ENCODE measurements around the gene FBXO31. TPM values are rescaled to one million over a fixed set of nuclear protein-coding genes. Genes with fewer than 3 reads are reported as not detected.

Gene FBXO31
- total and polyA plus RNA-seq, 5 donors from 2014 or later: 18.8 to 35.5 (median 27.8) TPM

DNA sequence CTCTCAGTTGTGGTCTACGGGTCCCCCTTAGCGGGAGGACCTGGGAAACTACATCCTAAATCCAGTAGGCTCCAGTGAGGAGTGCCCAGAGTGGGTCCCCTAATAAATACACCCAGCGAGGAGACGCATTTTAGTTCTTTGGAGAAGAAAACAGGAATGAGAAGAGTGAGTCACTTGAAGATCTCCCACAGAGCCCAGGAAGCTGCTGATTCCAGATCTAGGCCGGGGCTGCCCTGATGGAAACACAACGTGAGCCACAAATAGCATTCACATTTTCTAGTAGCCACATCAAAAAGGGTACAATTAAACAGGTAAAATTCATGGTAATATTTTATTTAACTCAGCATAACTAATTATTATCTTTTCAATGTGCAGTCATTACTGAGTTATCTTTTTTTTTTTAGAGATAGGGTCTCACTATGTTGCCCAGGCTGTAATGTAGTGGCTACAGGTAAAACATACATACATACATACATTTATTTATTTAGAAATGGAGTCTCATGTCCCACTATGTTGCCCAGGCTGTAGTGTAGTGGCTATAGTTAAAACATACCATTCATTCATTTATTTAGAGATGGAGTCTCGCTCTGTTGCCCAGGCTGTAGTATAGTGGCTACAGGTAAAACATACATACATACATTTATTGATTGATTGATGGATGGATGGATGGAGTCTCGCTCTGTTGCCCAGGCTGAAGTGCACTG, 21.5 kb downstream of the FBXO31 start:
- H3K27me3 Mint-ChIP-seq: no peaks in the 10 kb centered on the region
- Histone ChIP-seq H3K27ac (ENCODE audit: insufficient read depth, low read length, poor library complexity, severe bottlenecking) (no peak overlapping the region), H3K36me3 (ENCODE audit: control insufficient read depth, insufficient read depth, low read length) (peaks cover 56% of the 10 kb centered on the region), H3K27me3 (ENCODE audit: control insufficient read depth, insufficient read depth, low read length) (no peaks in the 10 kb centered on the region), H3K4me3 (ENCODE audit: low read depth, low read length) (no peak overlapping the region), H3K4me1 (ENCODE audit: control insufficient read depth, insufficient read depth, low read length, poor library complexity, severe bottlenecking) (peaks cover 3% of the 10 kb centered on the region), H3K9me3 (ENCODE audit: control insufficient read depth in 2 of 2, low read length in 2 of 2) (no peaks in the 10 kb centered on the region)
- H3K27ac Mint-ChIP-seq: no peak overlapping the region
- H3K4me1 Mint-ChIP-seq: peaks cover 8 to 43% (median 26%) of the 10 kb centered on the region in 4 donors
- H3K9me3 Mint-ChIP-seq: no peaks in the 10 kb centered on the region
- peaks cover 26% of the 10 kb centered on the region for H3K36me3 Mint-ChIP-seq
- no peak overlapping the region for H3K4me3 Mint-ChIP-seq
- DNase-seq: no peak
- no peak for ATAC-seq (ENCODE audit: low read depth in 2 of 2)

- ATAC-seq (ENCODE audit: low read depth in 2 of 2) (no peak), DNase-seq (no peak)
- Histone ChIP-seq H3K4me1 (ENCODE audit: control insufficient read depth, insufficient read depth, low read length, poor library complexity, severe bottlenecking) (peaks cover 2% of the 10 kb centered on the region), H3K4me3 (ENCODE audit: low read depth, low read length) (no peak overlapping the region), H3K27ac (ENCODE audit: insufficient read depth, low read length, poor library complexity, severe bottlenecking) (no peak overlapping the region), H3K27me3 (ENCODE audit: control insufficient read depth, insufficient read depth, low read length) (no peaks in the 10 kb centered on the region), H3K36me3 (ENCODE audit: control insufficient read depth, insufficient read depth, low read length) (peaks cover 56% of the 10 kb centered on the region), H3K9me3 (ENCODE audit: control insufficient read depth in 2 of 2, low read length in 2 of 2) (no peaks in the 10 kb centered on the region)
- H3K27me3 Mint-ChIP-seq: no peaks in the 10 kb centered on the region
- peaks cover 26% of the 10 kb centered on the region for H3K36me3 Mint-ChIP-seq
- no peak overlapping the region for H3K4me3 Mint-ChIP-seq
- H3K4me1 Mint-ChIP-seq: peaks cover 8 to 38% (median 23%) of the 10 kb centered on the region in 4 donors
- peak overlapping the region in 1 of 3 donors; percentile 54 for H3K27ac Mint-ChIP-seq
- no peaks in the 10 kb centered on the region for H3K9me3 Mint-ChIP-seq
These were observed 22.5 kb downstream of the FBXO31 start for GRCh38 chr16:87360862-87361610.

DNA sequence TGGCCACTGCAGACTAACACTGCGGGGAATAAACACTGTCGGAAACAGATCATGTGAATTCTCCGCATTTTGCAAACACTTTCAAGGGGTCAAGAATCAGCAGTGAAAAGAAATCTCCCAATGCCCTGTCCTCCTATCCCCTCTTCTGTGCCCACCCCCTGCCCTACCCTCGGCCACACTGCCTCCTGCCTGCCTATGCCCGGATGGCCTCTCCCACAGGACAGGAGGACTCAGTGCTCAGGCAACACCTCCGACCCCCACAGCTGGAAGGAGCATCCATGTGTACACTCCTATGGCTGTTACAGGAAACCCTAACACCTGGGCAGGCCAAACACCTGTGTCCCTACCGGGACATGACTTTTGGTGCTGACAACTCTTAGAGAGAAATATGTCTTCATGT, 24.5 kb downstream of the FBXO31 start:
- Histone ChIP-seq H3K27ac (ENCODE audit: insufficient read depth, low read length, poor library complexity, severe bottlenecking) (no peak overlapping the region), H3K4me3 (ENCODE audit: low read depth, low read length) (no peak overlapping the region), H3K36me3 (ENCODE audit: control insufficient read depth, insufficient read depth, low read length) (peaks cover 51% of the 10 kb centered on the region), H3K27me3 (ENCODE audit: control insufficient read depth, insufficient read depth, low read length) (no peaks in the 10 kb centered on the region), H3K4me1 (ENCODE audit: control insufficient read depth, insufficient read depth, low read length, poor library complexity, severe bottlenecking) (no peaks in the 10 kb centered on the region), H3K9me3 (ENCODE audit: control insufficient read depth in 2 of 2, low read length in 2 of 2) (no peaks in the 10 kb centered on the region)
- ATAC-seq (ENCODE audit: low read depth in 2 of 2) (no peak), DNase-seq (no peak)
- no peak overlapping the region for H3K4me3 Mint-ChIP-seq
- H3K4me1 Mint-ChIP-seq: peaks cover 0 to 22% (median 14%) of the 10 kb centered on the region in 4 donors
- H3K36me3 Mint-ChIP-seq: peaks cover 27% of the 10 kb centered on the region
- peak overlapping the region in 2 of 3 donors; percentile 56 to 83 for H3K27ac Mint-ChIP-seq
- H3K27me3 Mint-ChIP-seq: no peaks in the 10 kb centered on the region
- H3K9me3 Mint-ChIP-seq: no peaks in the 10 kb centered on the region

DNA sequence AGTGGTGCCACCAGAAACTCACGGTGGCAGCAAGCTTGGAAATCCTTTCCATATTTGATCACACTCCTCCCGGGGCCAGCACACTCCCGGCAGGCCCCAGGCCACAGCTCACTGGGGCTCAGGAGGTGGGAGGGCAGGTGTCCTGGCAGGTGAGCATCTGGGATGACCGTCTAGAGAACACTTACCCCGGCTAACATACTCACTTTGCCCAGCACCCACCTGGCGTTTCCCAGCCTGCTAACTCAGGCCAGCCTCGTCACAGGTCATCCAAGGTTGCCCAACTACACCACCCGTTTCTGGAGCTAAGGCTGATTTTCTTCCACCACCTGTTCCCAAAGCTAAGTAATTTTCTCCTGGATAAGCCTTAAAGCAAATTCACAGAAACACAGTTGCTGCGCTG, 24.9 kb downstream of the FBXO31 start:
- Histone ChIP-seq H3K4me3 (ENCODE audit: low read depth, low read length) (no peak overlapping the region), H3K27ac (ENCODE audit: insufficient read depth, low read length, poor library complexity, severe bottlenecking) (no peak overlapping the region), H3K27me3 (ENCODE audit: control insufficient read depth, insufficient read depth, low read length) (no peaks in the 10 kb centered on the region), H3K4me1 (ENCODE audit: control insufficient read depth, insufficient read depth, low read length, poor library complexity, severe bottlenecking) (no peaks in the 10 kb centered on the region), H3K36me3 (ENCODE audit: control insufficient read depth, insufficient read depth, low read length) (peaks cover 47% of the 10 kb centered on the region), H3K9me3 (ENCODE audit: control insufficient read depth in 2 of 2, low read length in 2 of 2) (no peaks in the 10 kb centered on the region)
- peaks cover 25% of the 10 kb centered on the region for H3K36me3 Mint-ChIP-seq
- H3K27me3 Mint-ChIP-seq: no peaks in the 10 kb centered on the region
- no peak for DNase-seq
- no peak for ATAC-seq (ENCODE audit: low read depth in 2 of 2)
- H3K27ac Mint-ChIP-seq: no peak overlapping the region
- H3K9me3 Mint-ChIP-seq: no peaks in the 10 kb centered on the region
- H3K4me3 Mint-ChIP-seq: no peak overlapping the region
- peaks cover 0 to 19% (median 14%) of the 10 kb centered on the region in 4 donors for H3K4me1 Mint-ChIP-seq

GRCh38 chr16:87358250-87358649, 25.3 kb downstream of the FBXO31 start:
- peak overlapping the region in 1 of 3 donors; percentile 26 for H3K27ac Mint-ChIP-seq
- Histone ChIP-seq H3K4me3 (ENCODE audit: low read depth, low read length) (no peak overlapping the region), H3K27me3 (ENCODE audit: control insufficient read depth, insufficient read depth, low read length) (no peaks in the 10 kb centered on the region), H3K9me3 (ENCODE audit: control insufficient read depth in 2 of 2, low read length in 2 of 2) (no peaks in the 10 kb centered on the region), H3K4me1 (ENCODE audit: control insufficient read depth, insufficient read depth, low read length, poor library complexity, severe bottlenecking) (no peaks in the 10 kb centered on the region), H3K27ac (ENCODE audit: insufficient read depth, low read length, poor library complexity, severe bottlenecking) (no peak overlapping the region), H3K36me3 (ENCODE audit: control insufficient read depth, insufficient read depth, low read length) (peaks cover 47% of the 10 kb centered on the region)
- no peak overlapping the region for H3K4me3 Mint-ChIP-seq
- H3K9me3 Mint-ChIP-seq: no peaks in the 10 kb centered on the region
- H3K4me1 Mint-ChIP-seq: peaks cover 0 to 17% (median 10%) of the 10 kb centered on the region in 4 donors
- no peak for DNase-seq
- ATAC-seq (ENCODE audit: low read depth in 2 of 2): no peak
- peaks cover 20% of the 10 kb centered on the region for H3K36me3 Mint-ChIP-seq
- H3K27me3 Mint-ChIP-seq: no peaks in the 10 kb centered on the region

GRCh38 chr16:87356491-87356853, 27.1 kb downstream of the FBXO31 start:
- peaks cover 20% of the 10 kb centered on the region for H3K36me3 Mint-ChIP-seq
- Histone ChIP-seq H3K36me3 (ENCODE audit: control insufficient read depth, insufficient read depth, low read length) (peaks cover 40% of the 10 kb centered on the region), H3K4me1 (ENCODE audit: control insufficient read depth, insufficient read depth, low read length, poor library complexity, severe bottlenecking) (no peaks in the 10 kb centered on the region), H3K4me3 (ENCODE audit: low read depth, low read length) (no peak overlapping the region), H3K9me3 (ENCODE audit: control insufficient read depth in 2 of 2, low read length in 2 of 2) (no peaks in the 10 kb centered on the region), H3K27me3 (ENCODE audit: control insufficient read depth, insufficient read depth, low read length) (no peaks in the 10 kb centered on the region), H3K27ac (ENCODE audit: insufficient read depth, low read length, poor library complexity, severe bottlenecking) (no peak overlapping the region)
- H3K27ac Mint-ChIP-seq: peak overlapping the region in 1 of 3 donors; percentile 65
- peaks cover 0 to 23% (median 9%) of the 10 kb centered on the region in 4 donors for H3K4me1 Mint-ChIP-seq
- no peaks in the 10 kb centered on the region for H3K9me3 Mint-ChIP-seq
- H3K27me3 Mint-ChIP-seq: no peaks in the 10 kb centered on the region
- ATAC-seq (ENCODE audit: low read depth in 2 of 2): no peak
- no peak overlapping the region for H3K4me3 Mint-ChIP-seq
- DNase-seq: no peak

DNA sequence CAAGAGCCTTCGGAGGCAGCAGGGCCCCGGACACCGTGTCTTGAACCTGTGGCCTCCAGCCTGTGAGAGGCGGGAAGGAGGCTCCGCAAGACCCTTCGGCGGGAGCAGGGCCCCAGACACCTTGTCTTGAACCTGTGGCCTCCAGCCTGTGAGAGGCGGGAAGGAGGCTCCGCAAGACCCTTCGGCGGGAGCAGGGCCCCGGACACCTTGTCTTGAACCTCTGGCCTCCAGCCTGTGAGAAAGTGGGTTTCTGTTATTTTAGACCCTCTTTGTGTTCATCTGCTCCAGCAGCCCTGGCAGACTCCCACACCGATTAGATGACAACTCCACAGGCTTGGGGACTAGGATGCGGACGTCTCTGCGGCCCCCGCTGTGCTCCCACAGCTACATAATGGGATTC, 30.0 kb downstream of the FBXO31 start:
- no peak for DNase-seq
- no peaks in the 10 kb centered on the region for H3K27me3 Mint-ChIP-seq
- no peaks in the 10 kb centered on the region for H3K4me1 ChIP-seq (ENCODE audit: control insufficient read depth, insufficient read depth, low read length, poor library complexity, severe bottlenecking)
- no peaks in the 10 kb centered on the region for H3K9me3 ChIP-seq (ENCODE audit: control insufficient read depth in 2 of 2, low read length in 2 of 2)
- H3K4me3 ChIP-seq (ENCODE audit: low read depth, low read length): no peak overlapping the region
- H3K36me3 Mint-ChIP-seq: peaks cover 24% of the 10 kb centered on the region
- ATAC-seq (ENCODE audit: low read depth in 2 of 2): no peak
- H3K36me3 ChIP-seq (ENCODE audit: control insufficient read depth, insufficient read depth, low read length): peaks cover 21% of the 10 kb centered on the region
- no peak overlapping the region for H3K27ac Mint-ChIP-seq
- peaks cover 0 to 14% (median 4%) of the 10 kb centered on the region in 4 donors for H3K4me1 Mint-ChIP-seq
- no peaks in the 10 kb centered on the region for H3K9me3 Mint-ChIP-seq
- H3K4me3 Mint-ChIP-seq: no peak overlapping the region
- no peak overlapping the region for H3K27ac ChIP-seq (ENCODE audit: insufficient read depth, low read length, poor library complexity, severe bottlenecking)
- no peaks in the 10 kb centered on the region for H3K27me3 ChIP-seq (ENCODE audit: control insufficient read depth, insufficient read depth, low read length)

Measured in CD4-positive, CD25-positive, alpha-beta regulatory T cell (primary cell).